ENCODE measurements around the gene NUP98. TPM values are rescaled to one million over a fixed set of nuclear protein-coding genes. Genes with fewer than 3 reads are reported as not detected.

The NUP98 gene
- total and polyA plus RNA-seq, 11 donors, result 13.2 to 77.9 (median 45.3) TPM

DNA sequence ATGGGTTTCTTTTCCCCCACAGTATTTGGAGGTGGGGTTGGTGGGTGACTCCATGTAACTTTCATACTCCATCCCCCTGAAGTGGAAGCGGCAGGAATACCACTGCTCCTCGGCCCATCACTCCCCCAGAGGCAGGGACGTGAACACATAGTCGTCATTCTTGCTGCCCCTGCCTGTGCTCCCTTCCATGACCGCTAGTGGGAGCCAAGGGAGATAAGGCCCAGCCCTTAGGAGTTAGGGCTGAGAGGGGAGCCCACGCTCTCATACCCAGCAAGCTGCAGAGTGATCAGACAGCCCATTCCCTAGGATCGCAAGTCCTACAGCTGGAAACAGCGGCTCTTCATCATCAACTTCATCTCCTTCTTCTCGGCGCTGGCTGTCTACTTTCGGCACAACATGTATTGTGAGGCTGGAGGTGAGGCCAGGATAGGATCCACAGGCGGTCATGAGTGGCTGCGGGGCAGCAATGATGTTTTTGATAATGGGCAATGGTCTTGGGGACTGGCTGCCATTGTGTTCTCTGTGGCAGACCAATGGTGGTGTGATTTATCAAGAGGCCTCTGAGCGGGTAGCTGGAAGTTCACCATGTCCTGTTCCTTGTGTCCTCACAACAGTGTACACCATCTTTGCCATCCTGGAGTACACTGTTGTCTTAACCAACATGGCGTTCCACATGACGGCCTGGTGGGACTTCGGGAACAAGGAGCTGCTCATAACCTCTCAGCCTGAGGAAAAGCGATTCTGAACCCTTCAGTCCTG is 27.5 kb upstream of the NUP98 start:
- intact Hi-C loops (cut with DNase I), result loop anchor here in 1 of 10 donors (5.0 kb wide), 1 partner anchor 52 kb away; no protein-coding TSS in a partner anchor
- peak; percentile 41 to 81 (median 65) for DNase-seq
- peak overlapping the region in 1 of 12 donors; percentile 37 for H3K27ac ChIP-seq
- 76 to 80% (median 79%) methylated on average over 17 to 18 of the region's 18 CpGs for WGBS, 4 donors
- peaks cover 0 to 31% (median 0%) of the 10 kb centered on the region in 12 donors for H3K4me1 ChIP-seq
- H3K4me3 ChIP-seq, result no peak overlapping the region
- no peaks in the 10 kb centered on the region for H3K9me3 ChIP-seq
- H3K36me3 ChIP-seq, result peaks cover 0 to 47% (median 35%) of the 10 kb centered on the region in 9 donors
- no peaks in the 10 kb centered on the region for H3K27me3 ChIP-seq
- ATAC-seq, result peak in 3 of 4 donors; percentile 56 to 66 (median 59)
- TF ChIP-seq, protein P1, sequence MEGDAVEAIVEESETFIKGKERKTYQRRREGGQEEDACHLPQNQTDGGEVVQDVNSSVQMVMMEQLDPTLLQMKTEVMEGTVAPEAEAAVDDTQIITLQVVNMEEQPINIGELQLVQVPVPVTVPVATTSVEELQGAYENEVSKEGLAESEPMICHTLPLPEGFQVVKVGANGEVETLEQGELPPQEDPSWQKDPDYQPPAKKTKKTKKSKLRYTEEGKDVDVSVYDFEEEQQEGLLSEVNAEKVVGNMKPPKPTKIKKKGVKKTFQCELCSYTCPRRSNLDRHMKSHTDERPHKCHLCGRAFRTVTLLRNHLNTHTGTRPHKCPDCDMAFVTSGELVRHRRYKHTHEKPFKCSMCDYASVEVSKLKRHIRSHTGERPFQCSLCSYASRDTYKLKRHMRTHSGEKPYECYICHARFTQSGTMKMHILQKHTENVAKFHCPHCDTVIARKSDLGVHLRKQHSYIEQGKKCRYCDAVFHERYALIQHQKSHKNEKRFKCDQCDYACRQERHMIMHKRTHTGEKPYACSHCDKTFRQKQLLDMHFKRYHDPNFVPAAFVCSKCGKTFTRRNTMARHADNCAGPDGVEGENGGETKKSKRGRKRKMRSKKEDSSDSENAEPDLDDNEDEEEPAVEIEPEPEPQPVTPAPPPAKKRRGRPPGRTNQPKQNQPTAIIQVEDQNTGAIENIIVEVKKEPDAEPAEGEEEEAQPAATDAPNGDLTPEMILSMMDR (IDR thresholded peaks at IDR 0.05), result peak; percentile 36 to 78 (median 52)
- TF ChIP-seq POLR2A (IDR thresholded peaks at IDR 0.05), result no peak

DNA sequence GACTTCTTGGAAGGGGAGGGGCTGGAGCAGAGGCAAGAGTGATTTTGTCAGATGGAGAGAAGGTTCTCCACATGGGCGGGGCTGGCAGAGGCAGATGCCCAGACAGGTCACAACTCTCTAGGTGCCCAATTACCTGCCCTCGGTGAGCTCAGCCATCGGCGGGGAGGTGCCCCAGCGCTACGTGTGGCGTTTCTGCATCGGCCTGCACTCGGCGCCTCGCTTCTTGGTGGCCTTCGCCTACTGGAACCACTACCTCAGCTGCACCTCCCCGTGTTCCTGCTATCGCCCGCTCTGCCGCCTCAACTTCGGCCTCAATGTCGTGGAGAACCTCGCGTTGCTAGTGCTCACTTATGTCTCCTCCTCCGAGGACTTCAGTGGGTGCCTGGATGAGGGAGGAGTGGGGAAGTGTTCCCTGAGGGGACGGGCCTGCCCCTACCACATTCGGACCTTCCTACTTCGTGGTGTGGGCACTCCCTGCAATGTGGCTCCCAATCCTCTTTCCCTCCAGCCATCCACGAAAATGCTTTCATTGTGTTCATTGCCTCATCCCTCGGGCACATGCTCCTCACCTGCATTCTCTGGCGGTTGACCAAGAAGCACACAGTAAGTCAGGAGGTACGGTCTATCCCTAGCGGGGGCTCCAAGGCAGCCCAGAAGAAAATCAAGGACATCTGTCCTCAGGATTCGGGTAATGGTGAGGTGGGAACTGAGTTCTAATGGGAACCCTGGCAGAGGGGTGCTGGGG is 26.6 kb upstream of the NUP98 start:
- 95 to 97% (median 96%) methylated on average over 29 to 30 of the region's 30 CpGs for WGBS, 4 donors
- intact Hi-C loops (cut with DNase I), result no loop called here

DNA sequence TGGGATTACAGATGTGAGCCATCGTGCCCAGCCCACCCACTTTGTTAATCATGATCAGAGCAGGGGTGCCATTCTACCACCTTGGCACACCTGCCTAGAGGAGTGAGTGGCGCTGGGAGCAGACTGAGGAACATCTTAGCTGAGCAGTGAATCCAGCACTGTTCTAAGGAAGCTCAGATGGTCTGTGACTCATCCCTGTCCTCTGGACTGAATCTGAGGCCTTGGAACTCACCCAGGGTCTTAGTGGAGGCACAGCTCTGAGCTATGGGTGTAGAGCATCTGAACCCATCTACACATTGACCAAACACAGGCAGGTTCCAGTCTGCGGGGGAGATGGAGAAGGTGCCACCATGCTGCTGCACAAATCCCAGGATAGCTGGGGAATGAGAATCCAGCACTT is 25.9 kb upstream of the NUP98 start:
- Histone ChIP-seq H3K9me3 (no peaks in the 10 kb centered on the region), H3K4me1 (peaks cover 0 to 19% (median 0%) of the 10 kb centered on the region in 12 donors), H3K27ac (no peak overlapping the region), H3K4me3 (no peak overlapping the region), H3K36me3 (peaks cover 0 to 38% (median 27%) of the 10 kb centered on the region in 9 donors), H3K27me3 (no peaks in the 10 kb centered on the region)
- ATAC-seq, result peak in 2 of 4 donors; percentile 13 to 51
- WGBS, 4 donors, result 82 to 96% (median 94%) methylated on average over 3 of the region's 3 CpGs
- intact Hi-C loops (cut with DNase I), result no loop called here
- TF ChIP-seq, protein P1 (IDR thresholded peaks at IDR 0.05), result no peak
- no peak for TF ChIP-seq POLR2A (IDR thresholded peaks at IDR 0.05)
- peak in 1 of 5 donors; percentile 19 for DNase-seq

More for the DNA sequence above, 26.6 kb upstream of the NUP98 start:
- Histone ChIP-seq H3K27ac (no peak overlapping the region), H3K9me3 (no peaks in the 10 kb centered on the region), H3K36me3 (peaks cover 0 to 38% (median 27%) of the 10 kb centered on the region in 9 donors), H3K4me3 (no peak overlapping the region), H3K27me3 (no peaks in the 10 kb centered on the region), H3K4me1 (peaks cover 0 to 22% (median 0%) of the 10 kb centered on the region in 12 donors)
- DNase-seq (peak in 1 of 5 donors; percentile 22), ATAC-seq (no peak)
- TF ChIP-seq, protein P1 (IDR thresholded peaks at IDR 0.05), result no peak
- no peak for TF ChIP-seq POLR2A (IDR thresholded peaks at IDR 0.05)

DNA sequence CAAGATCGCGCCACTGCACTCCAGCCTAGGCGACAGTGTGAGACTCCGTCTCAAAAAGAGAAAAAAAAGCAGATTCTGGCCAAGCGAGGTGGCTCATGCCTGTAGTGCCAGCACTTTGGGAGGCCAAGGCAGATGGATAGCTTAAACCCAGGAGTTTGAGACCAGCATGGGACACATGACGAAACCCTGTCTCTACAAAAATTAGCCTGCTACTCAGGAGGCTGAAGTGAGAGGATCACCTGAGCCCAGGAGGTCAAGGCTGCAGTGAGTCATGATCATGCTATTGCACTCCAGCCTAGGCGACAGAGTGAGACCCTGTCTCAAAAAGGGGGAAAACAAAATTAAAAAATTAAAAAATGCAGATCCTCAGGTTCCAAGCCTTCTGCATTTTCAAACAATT is 25.0 kb upstream of the NUP98 start:
- intact Hi-C loops (cut with DNase I), result no loop called here
- TF ChIP-seq, protein P1 (IDR thresholded peaks at IDR 0.05), result no peak
- no peak for TF ChIP-seq POLR2A (IDR thresholded peaks at IDR 0.05)
- 93 to 99% (median 96%) methylated on average over 7 of the region's 7 CpGs for WGBS, 4 donors

More for the DNA sequence above, 25.0 kb upstream of the NUP98 start:
- DNase-seq, result peak in 1 of 5 donors; percentile 3
- no peak for ATAC-seq
- Histone ChIP-seq H3K36me3 (peaks cover 0 to 29% (median 17%) of the 10 kb centered on the region in 9 donors), H3K4me1 (peaks cover 0 to 19% (median 0%) of the 10 kb centered on the region in 12 donors), H3K4me3 (no peak overlapping the region), H3K27me3 (no peaks in the 10 kb centered on the region), H3K27ac (no peak overlapping the region), H3K9me3 (no peaks in the 10 kb centered on the region)

Measured in heart left ventricle (tissue), 16 donors.